ENCODE measurements around the gene HSPB7. TPM values are rescaled to one million over a fixed set of nuclear protein-coding genes. Genes with fewer than 3 reads are reported as not detected.

Gene HSPB7
- total and polyA plus RNA-seq, 2 of the 8 experiments (the other 6 are each of a cell fraction or from before 2014, with no cell fraction given): not detected

DNA sequence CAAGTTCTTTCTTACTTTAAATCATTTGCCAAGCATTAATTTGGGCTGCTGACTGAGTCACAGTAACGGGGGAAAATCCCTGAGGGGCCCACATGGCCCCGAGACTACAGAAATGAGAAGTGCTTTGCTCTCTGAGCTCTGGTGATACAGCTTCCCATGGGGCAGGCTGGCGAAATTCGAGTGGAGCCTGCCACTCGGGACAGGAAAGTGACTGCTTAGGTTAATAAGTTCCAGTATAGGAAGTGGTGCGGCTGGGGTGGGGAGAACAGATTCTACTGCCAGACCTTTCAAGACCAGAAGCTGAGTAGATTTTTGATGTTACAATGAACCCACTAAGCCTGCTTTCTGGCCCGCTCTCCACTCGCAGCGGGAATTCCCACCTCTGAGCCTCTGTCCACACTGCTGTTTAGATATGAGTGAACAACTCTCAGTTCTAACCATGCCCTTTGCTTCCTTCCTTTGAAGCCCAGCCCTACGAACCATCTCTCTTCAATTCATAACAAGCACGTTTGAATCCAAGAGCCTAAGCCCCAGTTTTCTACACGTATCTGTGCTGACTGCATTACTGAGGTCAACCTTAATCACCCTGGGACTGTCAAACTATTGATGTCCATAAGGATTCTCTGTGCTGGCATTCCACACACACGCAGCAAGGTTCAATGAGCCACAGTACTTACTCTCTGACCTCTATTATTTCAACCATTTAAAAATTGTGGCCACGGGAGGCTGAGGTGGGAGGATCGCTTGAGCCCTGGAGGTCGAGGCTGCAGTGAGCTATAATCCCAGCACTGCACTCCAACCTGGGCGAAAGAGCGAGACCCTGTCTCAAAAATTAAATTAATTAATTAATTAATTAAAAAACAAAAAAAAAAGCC is 51.5 kb downstream of the HSPB7 start (continued):
- TF ChIP-seq, protein P1, sequence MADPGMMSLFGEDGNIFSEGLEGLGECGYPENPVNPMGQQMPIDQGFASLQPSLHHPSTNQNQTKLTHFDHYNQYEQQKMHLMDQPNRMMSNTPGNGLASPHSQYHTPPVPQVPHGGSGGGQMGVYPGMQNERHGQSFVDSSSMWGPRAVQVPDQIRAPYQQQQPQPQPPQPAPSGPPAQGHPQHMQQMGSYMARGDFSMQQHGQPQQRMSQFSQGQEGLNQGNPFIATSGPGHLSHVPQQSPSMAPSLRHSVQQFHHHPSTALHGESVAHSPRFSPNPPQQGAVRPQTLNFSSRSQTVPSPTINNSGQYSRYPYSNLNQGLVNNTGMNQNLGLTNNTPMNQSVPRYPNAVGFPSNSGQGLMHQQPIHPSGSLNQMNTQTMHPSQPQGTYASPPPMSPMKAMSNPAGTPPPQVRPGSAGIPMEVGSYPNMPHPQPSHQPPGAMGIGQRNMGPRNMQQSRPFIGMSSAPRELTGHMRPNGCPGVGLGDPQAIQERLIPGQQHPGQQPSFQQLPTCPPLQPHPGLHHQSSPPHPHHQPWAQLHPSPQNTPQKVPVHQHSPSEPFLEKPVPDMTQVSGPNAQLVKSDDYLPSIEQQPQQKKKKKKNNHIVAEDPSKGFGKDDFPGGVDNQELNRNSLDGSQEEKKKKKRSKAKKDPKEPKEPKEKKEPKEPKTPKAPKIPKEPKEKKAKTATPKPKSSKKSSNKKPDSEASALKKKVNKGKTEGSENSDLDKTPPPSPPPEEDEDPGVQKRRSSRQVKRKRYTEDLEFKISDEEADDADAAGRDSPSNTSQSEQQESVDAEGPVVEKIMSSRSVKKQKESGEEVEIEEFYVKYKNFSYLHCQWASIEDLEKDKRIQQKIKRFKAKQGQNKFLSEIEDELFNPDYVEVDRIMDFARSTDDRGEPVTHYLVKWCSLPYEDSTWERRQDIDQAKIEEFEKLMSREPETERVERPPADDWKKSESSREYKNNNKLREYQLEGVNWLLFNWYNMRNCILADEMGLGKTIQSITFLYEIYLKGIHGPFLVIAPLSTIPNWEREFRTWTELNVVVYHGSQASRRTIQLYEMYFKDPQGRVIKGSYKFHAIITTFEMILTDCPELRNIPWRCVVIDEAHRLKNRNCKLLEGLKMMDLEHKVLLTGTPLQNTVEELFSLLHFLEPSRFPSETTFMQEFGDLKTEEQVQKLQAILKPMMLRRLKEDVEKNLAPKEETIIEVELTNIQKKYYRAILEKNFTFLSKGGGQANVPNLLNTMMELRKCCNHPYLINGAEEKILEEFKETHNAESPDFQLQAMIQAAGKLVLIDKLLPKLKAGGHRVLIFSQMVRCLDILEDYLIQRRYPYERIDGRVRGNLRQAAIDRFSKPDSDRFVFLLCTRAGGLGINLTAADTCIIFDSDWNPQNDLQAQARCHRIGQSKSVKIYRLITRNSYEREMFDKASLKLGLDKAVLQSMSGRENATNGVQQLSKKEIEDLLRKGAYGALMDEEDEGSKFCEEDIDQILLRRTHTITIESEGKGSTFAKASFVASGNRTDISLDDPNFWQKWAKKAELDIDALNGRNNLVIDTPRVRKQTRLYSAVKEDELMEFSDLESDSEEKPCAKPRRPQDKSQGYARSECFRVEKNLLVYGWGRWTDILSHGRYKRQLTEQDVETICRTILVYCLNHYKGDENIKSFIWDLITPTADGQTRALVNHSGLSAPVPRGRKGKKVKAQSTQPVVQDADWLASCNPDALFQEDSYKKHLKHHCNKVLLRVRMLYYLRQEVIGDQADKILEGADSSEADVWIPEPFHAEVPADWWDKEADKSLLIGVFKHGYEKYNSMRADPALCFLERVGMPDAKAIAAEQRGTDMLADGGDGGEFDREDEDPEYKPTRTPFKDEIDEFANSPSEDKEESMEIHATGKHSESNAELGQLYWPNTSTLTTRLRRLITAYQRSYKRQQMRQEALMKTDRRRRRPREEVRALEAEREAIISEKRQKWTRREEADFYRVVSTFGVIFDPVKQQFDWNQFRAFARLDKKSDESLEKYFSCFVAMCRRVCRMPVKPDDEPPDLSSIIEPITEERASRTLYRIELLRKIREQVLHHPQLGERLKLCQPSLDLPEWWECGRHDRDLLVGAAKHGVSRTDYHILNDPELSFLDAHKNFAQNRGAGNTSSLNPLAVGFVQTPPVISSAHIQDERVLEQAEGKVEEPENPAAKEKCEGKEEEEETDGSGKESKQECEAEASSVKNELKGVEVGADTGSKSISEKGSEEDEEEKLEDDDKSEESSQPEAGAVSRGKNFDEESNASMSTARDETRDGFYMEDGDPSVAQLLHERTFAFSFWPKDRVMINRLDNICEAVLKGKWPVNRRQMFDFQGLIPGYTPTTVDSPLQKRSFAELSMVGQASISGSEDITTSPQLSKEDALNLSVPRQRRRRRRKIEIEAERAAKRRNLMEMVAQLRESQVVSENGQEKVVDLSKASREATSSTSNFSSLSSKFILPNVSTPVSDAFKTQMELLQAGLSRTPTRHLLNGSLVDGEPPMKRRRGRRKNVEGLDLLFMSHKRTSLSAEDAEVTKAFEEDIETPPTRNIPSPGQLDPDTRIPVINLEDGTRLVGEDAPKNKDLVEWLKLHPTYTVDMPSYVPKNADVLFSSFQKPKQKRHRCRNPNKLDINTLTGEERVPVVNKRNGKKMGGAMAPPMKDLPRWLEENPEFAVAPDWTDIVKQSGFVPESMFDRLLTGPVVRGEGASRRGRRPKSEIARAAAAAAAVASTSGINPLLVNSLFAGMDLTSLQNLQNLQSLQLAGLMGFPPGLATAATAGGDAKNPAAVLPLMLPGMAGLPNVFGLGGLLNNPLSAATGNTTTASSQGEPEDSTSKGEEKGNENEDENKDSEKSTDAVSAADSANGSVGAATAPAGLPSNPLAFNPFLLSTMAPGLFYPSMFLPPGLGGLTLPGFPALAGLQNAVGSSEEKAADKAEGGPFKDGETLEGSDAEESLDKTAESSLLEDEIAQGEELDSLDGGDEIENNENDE (IDR thresholded peaks at IDR 0.05; ENCODE audit: insufficient replicate concordance, low read length): no peak
- TF ChIP-seq POU5F1 (IDR thresholded peaks at IDR 0.05; ENCODE audit: low read depth, low read length) (no peak), NANOG (IDR thresholded peaks at IDR 0.05; ENCODE audit: insufficient read depth, low read depth, low read length, poor library complexity, severe bottlenecking) (no peak)
- TF ChIP-seq, protein P2, sequence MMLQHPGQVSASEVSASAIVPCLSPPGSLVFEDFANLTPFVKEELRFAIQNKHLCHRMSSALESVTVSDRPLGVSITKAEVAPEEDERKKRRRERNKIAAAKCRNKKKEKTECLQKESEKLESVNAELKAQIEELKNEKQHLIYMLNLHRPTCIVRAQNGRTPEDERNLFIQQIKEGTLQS (IDR thresholded peaks at IDR 0.05; ENCODE audit: insufficient read depth, low read depth, low read length): no peak
